Uterus (tissue), 4 donors: ENCODE data around the gene CINP. TPM values are rescaled to one million over a fixed set of nuclear protein-coding genes. Genes with fewer than 3 reads are reported as not detected.

Experiments used
- DNase-seq, 2 donors: peaks; one replicate each; pipeline ENCODE4 v3.0.0-alpha.2; 2019 to 2020
- H3K27ac ChIP-seq, 2 donors: fragments of 200-600 bp; sonication (generic); 1 replicate in 1 of 2; 2 replicates in 1 of 2; pipeline ENCODE4 v1.5.1; 2016 to 2018
- H3K27me3 ChIP-seq, 2 donors: fragments of 200-600 bp; sonication (generic); one replicate each; pipeline ENCODE4 v1.5.1; 2018 to 2019; ENCODE audit warnings: control low read depth in 1 of 2
- H3K36me3 ChIP-seq, 2 donors: fragments of 200-600 bp; sonication (generic); one replicate each; pipeline ENCODE4 v1.5.1; 2019; ENCODE audit warnings: control low read depth in 1 of 2
- H3K4me1 ChIP-seq, 2 donors: fragments of 200-600 bp; sonication (generic); one replicate each; pipeline ENCODE4 v1.5.1; 2018 to 2019; ENCODE audit warnings: control low read depth in 1 of 2
- H3K4me3 ChIP-seq, 2 donors: fragments of 200-600 bp; sonication (generic); 1 replicate in 1 of 2; 2 replicates in 1 of 2; pipeline ENCODE4 v1.5.1; 2018 to 2019; ENCODE audit warnings: mild to moderate bottlenecking in 1 of 2
- H3K9me3 ChIP-seq, 2 donors: fragments of 200-600 bp; sonication (generic); one replicate each; pipeline ENCODE4 v1.5.1; 2019; ENCODE audit warnings: control low read depth in 1 of 2
- CTCF ChIP-seq, 4 experiments: fragments of 200-600 bp in 2 of 4; fragments of 450-650 bp in 2 of 4; sonication (generic) in 2 of 4; IDR thresholded peaks; one replicate each; pipeline ENCODE4 v1.5.1; 2016 to 2019; ENCODE audit warnings: antibody characterized with exemption in 4 of 4, mild to moderate bottlenecking in 2 of 4, moderate library complexity in 1 of 4
- POLR2A ChIP-seq, 2 donors: fragments of 450-650 bp; IDR thresholded peaks; one replicate each; pipeline ENCODE4 v1.6.1; 2016; ENCODE audit warnings: antibody characterized with exemption in 2 of 2, mild to moderate bottlenecking in 1 of 2, moderate library complexity in 1 of 2
- intact Hi-C: fragments of 100-400 bp; cut with DNase I; formaldehyde crosslinking; loops from one replicate; pipeline ENCODE4 v1.15.1; 2023; ENCODE audit warnings: low total_unique reads
- total RNA-seq, 4 donors: library from RNA; depleted of rRNA in 3 of 4; stranded (reverse); fragments of >200 nt in 3 of 4; gene quantifications; one replicate each; pipeline versions ENCODE4 v1.1.0 to v1.2.4, GENCODE V29; 2014 to 2023
- donor health status: DM: yes; HTN: yes; CAD: no.

The CINP gene
- total RNA-seq, 4 donors from 2014 or later = 1.5 to 38.2 (median 16.3) TPM

GRCh38 chr14:102348376-102348775, 14.3 kb downstream of the CINP start:
- DNase-seq = no peak
- Histone ChIP-seq H3K27me3 (no peaks in the 10 kb centered on the region), H3K27ac (no peak overlapping the region), H3K4me3 (no peak overlapping the region), H3K36me3 (no peaks in the 10 kb centered on the region), H3K4me1 (no peaks in the 10 kb centered on the region), H3K9me3 (no peaks in the 10 kb centered on the region)
- intact Hi-C loops = no loop called here
- TF ChIP-seq POLR2A (IDR thresholded peaks at IDR 0.05) (no peak), CTCF (IDR thresholded peaks at IDR 0.05) (no peak)

GRCh38 chr14:102346645-102347044, 16.0 kb downstream of the CINP start:
- TF ChIP-seq POLR2A (IDR thresholded peaks at IDR 0.05) (no peak), CTCF (IDR thresholded peaks at IDR 0.05) (no peak)
- no peaks in the 10 kb centered on the region for H3K36me3 ChIP-seq
- no peak overlapping the region for H3K27ac ChIP-seq
- no peaks in the 10 kb centered on the region for H3K4me1 ChIP-seq
- H3K27me3 ChIP-seq = no peaks in the 10 kb centered on the region
- H3K9me3 ChIP-seq = no peaks in the 10 kb centered on the region
- no peak for DNase-seq
- intact Hi-C loops = no loop called here
- H3K4me3 ChIP-seq = no peak overlapping the region

DNA sequence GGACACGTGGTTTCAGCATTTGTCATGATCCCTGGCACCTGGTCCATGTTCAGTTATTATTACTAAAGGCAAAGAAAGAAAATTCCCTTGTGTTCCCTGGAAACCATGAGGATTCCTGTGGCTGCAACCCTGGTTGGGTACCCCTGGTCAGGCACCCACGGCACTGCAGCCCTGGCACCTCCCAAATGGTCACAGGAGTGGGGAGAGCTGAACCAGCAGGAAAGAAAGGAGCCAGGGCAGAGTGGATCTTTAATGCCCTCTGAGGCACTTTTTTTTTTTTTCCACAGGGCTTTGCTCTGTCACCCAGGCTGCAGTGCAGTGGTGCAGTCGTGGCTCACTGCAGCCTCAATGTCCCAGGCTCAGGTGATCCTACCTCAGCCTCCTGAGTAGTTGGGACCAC, 17.5 kb downstream of the CINP start:
- intact Hi-C loops = no loop called here
- no peak overlapping the region for H3K4me3 ChIP-seq
- no peaks in the 10 kb centered on the region for H3K36me3 ChIP-seq
- DNase-seq = no peak
- H3K27ac ChIP-seq = no peak overlapping the region
- H3K4me1 ChIP-seq = no peaks in the 10 kb centered on the region
- no peaks in the 10 kb centered on the region for H3K27me3 ChIP-seq
- no peak for TF ChIP-seq CTCF (IDR thresholded peaks at IDR 0.05)
- TF ChIP-seq POLR2A (IDR thresholded peaks at IDR 0.05) = no peak
- H3K9me3 ChIP-seq = no peaks in the 10 kb centered on the region

GRCh38 chr14:102344485-102344884, 18.2 kb downstream of the CINP start:
- Histone ChIP-seq H3K27ac (no peak overlapping the region), H3K9me3 (no peaks in the 10 kb centered on the region), H3K27me3 (no peaks in the 10 kb centered on the region), H3K36me3 (no peaks in the 10 kb centered on the region), H3K4me1 (no peaks in the 10 kb centered on the region), H3K4me3 (no peak overlapping the region)
- intact Hi-C loops = no loop called here
- no peak for DNase-seq
- TF ChIP-seq POLR2A (IDR thresholded peaks at IDR 0.05) (no peak), CTCF (IDR thresholded peaks at IDR 0.05) (no peak)

- H3K9me3 ChIP-seq = no peaks in the 10 kb centered on the region
- H3K27ac ChIP-seq = no peak overlapping the region
- TF ChIP-seq CTCF (IDR thresholded peaks at IDR 0.05) (no peak), POLR2A (IDR thresholded peaks at IDR 0.05) (no peak)
- H3K36me3 ChIP-seq = no peaks in the 10 kb centered on the region
- no peaks in the 10 kb centered on the region for H3K4me1 ChIP-seq
- DNase-seq = no peak
- no peak overlapping the region for H3K4me3 ChIP-seq
- intact Hi-C loops = no loop called here
- H3K27me3 ChIP-seq = no peaks in the 10 kb centered on the region
These were observed 18.6 kb downstream of the CINP start for GRCh38 chr14:102344084-102344483.
